H4 (cell line): ENCODE results near the gene DCXR. TPM values are rescaled to one million over a fixed set of nuclear protein-coding genes. Genes with fewer than 3 reads are reported as not detected.

Experiments
- DNase-seq: peaks from one replicate; pipeline ENCODE4 v3.0.0-alpha.2; 2015; ENCODE audit warnings: low spot score
- total RNA-seq: library from RNA; depleted of rRNA; stranded (reverse); fragments of >200 nt; shearing (Covaris generic); gene quantifications from 2 replicates; pipeline ENCODE4 v1.2.3, GENCODE V29; 2014

The DCXR gene
- total RNA-seq, 1 experiment from 2014 or later, result 99.5 TPM

GRCh38 chr17:82055023-82055964 is 17.8 kb upstream of the DCXR start:
- DNase-seq, result no peak

GRCh38 chr17:82054351-82055022 is 17.0 kb upstream of the DCXR start:
- no peak for DNase-seq

DNA sequence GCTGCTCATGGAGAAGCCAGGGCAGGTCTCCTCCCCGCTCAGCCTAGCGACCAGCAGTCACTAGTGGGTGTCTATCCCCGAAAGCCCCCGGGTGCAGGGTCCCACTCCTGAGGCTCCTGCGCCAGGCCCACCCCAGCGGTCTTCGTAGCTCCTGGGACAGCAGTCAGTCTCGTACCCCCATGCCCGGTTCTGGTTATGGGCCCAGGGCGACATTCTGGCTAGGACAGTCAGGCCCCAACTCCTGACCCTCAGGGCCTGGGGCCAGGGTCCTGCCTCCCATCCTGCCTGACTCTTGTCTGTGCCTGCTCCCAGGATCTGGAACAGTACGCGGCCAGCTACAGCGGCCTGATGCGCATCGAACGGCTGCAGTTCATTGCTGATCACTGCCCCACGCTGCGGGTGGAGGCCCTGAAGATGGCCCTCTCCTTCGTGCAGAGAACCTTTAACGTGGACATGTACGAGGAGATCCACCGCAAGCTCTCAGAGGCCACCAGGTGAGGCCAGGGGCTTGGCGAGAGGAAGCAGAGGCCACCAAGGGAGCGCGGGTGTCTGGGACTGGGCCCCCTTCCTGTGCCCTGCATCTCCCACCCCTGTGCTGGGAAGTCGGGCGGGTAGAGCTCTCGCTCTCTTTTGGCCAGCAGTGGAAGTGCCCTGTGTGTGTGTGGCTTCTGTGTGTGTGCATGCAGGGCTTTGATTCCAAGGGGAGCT is 16.2 kb upstream of the DCXR start:
- no peak for DNase-seq

- DNase-seq, result no peak
Measured at GRCh38 chr17:82053130-82053529, 15.6 kb upstream of the DCXR start.

GRCh38 chr17:82052638-82053059 is 15.2 kb upstream of the DCXR start:
- no peak for DNase-seq

- DNase-seq, result no peak
Measured at GRCh38 chr17:82051776-82052637, 14.5 kb upstream of the DCXR start, which contains the start of the genes GPS1 and RFNG. Gene GPS1, plus strand, starts transcription at chr17:82051898. Its CDS starts 34 bp downstream, at chr17:82051932. Gene RFNG, minus strand, starts transcription at chr17:82051811. Its CDS starts 45 bp downstream, at chr17:82051766.

DNA sequence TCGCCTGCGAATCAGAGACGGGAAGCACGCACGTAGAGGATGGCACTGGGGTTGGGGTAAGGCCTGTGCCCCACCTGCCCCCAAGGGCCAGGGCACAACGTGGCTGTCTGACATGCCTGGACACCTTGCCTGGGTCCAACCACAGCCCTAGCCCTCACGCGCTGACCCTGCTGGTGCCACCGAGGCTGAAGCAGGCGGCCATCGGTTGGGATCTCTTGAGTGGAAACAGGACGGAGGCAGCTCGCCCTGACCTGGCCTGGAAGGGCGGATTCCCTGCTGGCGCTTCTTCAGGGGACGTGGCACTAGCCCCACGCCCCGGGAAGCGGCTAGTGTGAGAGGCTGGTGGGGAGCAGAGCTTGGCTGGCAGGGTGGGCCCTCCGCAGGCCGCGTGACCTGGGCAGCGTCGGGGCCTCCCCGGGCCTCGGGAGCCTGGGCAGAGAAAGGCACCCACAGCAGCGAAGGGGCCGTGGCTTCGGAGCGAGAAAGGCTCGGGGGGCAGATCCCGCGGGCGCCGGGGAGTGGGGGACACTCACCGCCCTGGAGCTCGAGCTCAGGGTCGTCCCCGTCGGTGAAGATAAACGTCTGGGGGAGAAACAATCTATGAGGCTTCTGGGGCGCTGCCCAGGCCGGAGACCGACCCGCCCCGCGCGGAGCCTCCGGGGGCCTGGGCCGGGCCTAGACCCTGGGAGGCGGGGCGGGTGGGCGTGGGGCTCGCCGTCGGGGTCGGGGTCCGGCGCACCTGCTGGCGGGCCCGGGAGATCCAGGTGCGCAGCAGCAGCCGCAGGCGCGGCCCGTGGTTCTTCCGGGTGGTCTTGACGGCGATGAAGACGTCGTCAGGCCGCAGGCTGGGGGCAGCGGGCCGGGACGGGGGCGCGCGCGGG is 13.5 kb upstream of the DCXR start:
- DNase-seq, result no peak

DNA sequence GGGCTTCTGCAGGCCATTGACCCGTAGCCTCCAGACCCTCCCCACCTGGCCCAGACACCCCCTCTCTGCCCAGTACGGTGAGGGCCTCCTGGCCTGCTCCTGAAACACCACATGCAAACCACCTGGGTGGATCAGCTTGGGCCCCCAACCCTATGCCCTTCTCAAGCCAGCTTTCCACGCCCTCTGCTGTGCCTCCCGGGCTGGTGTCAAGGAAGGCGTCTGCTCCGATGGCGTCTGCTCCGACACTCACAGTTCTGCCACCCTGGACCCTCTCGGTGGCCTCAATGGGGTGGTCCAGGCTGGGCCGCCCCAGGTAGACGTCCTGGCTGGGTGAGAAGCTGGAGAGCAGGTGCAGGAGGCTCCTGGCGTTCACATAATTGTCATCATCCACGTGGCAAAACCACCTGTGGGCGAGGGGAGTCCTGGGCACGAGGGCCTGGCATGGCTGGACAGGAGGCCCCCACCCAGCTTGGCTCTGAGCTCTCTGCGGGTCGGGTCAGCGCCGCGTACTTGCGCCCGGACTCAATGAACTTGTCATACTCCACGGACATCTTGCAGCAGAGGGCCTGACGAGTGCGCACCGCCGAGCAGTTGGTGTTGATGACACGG is 12.8 kb upstream of the DCXR start:
- no peak for DNase-seq

- no peak for DNase-seq
Measured at GRCh38 chr17:82049521-82049971, 12.0 kb upstream of the DCXR start.

GRCh38 chr17:82049106-82049505 is 11.6 kb upstream of the DCXR start:
- DNase-seq, result no peak

GRCh38 chr17:82048571-82048971 is 11.1 kb upstream of the DCXR start:
- no peak for DNase-seq

- no peak for DNase-seq
Measured at GRCh38 chr17:82047914-82048570, 10.5 kb upstream of the DCXR start.

DNA sequence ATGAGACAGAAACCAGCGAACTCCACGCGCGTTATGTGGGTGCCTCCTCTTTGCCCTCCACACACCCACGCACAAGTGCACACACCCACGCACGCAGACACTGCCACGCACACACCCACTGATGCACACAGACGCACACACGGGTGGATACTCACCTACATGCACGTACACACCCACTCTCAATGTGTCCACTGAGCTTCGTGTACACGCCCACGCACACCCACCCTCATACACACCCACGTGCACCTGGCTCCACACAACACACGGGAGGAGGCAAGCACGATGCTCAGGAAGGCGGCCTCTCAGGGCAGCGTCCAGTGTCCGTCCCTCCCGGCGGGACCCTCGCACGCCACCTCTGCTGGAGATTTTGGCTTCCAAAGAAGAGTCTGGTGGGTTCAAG is 9.9 kb upstream of the DCXR start:
- no peak for DNase-seq

DNA sequence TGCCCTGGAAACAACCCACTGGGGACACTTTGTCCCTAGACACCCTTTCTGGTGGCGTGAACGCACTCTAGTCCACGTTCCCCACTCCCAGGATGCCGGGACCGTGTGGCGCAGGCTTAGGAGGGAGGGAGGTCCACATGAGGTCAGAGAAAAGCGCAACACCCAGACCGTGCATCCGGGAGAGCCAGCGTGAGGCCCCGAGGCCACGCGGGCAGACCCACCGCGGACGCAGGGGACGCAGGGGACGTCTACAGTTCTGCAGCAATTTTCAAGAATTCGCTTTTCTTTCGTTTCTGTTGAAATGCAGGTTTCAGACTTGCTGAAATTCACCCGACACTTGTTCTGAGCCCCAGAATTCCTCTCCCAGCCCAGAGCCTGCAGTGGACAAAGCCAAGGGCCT is 9.4 kb upstream of the DCXR start:
- DNase-seq, result no peak

GRCh38 chr17:82045936-82046484 is 8.5 kb upstream of the DCXR start:
- no peak for DNase-seq

DNA sequence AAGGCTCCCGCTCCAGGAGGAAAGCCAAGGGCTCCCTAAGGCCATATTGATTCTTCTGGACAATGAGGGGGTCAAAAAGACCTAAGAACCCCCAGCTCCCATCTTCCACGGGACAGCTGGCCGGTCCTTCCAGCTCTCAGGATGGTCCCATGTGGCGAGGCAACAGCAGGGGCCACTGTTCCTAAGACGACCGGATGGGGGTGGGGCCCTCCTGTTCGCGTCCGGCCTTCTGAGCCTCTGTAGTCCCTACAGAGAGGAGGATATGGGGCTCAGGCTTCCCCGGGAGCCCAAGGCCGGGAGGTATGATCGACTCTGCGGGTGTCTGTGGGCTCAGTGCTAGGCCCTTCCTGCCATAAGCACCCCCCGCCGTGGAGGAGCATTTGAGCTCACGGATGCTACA is 6.0 kb upstream of the DCXR start:
- no peak for DNase-seq

DNA sequence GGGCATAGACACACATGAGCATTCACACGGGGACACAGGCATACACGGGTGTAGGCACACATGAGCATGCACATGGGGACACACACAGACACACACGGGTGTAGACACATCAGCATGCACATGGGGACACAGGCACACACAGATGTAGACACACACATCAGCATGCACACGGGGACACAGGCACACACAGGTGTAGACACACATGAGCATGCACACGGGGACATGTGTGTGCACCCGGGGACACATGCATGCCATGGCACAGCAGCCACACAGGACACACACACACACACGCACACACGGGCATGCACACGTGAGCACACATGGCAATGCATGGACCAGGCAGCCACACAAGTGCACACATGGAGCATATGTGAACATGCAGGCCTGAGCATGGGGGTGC is 5.2 kb upstream of the DCXR start:
- DNase-seq, result no peak

GRCh38 chr17:82041144-82041814 is 3.8 kb upstream of the DCXR start:
- DNase-seq, result no peak
